HepG2 (cell line): Measurements from ENCODE around the gene RAC3. TPM values are rescaled to one million over a fixed set of nuclear protein-coding genes. Genes with fewer than 3 reads are reported as not detected.

Source experiments
- ARHGAP35 ChIP-seq: sonication (generic); formaldehyde crosslinking; IDR thresholded peaks from 2 replicates; pipeline ENCODE4 v1.9.0; 2022; ENCODE audit warnings: mild to moderate bottlenecking, inconsistent platforms, moderate library complexity, missing genetic modification reagents, borderline replicate concordance
- ASH2L ChIP-seq: fragments of 300-600, 200-600 bp; sonication (generic); IDR thresholded peaks from 2 replicates; pipeline ENCODE4 v1.7.0; 2017; ENCODE audit warnings: low read depth, mild to moderate bottlenecking, moderate library complexity, mixed read lengths, low read length; ENCODE audit not compliant: insufficient read length
- ATAD3A ChIP-seq: sonication (generic); formaldehyde crosslinking; IDR thresholded peaks from 2 replicates; pipeline ENCODE4 v1.4.0; 2020; ENCODE audit warnings: missing genetic modification reagents
- CBFB ChIP-seq: sonication (generic); formaldehyde crosslinking; IDR thresholded peaks from 2 replicates; pipeline ENCODE4 v1.4.0; 2020; ENCODE audit warnings: missing genetic modification reagents
- DDIT3 ChIP-seq: sonication (generic); formaldehyde crosslinking; IDR thresholded peaks from 2 replicates; pipeline ENCODE4 v1.4.0; 2020; ENCODE audit warnings: mild to moderate bottlenecking, missing genetic modification reagents
- EEA1 ChIP-seq: sonication (generic); formaldehyde crosslinking; IDR thresholded peaks from 2 replicates; pipeline ENCODE4 v1.5.1; 2020; ENCODE audit warnings: mild to moderate bottlenecking, missing genetic modification reagents, borderline replicate concordance
- FOXA3 ChIP-seq: IDR thresholded peaks from 2 replicates; pipeline ENCODE4 v1.6.1; 2016; ENCODE audit warnings: missing genetic modification reagents, missing compliant biosample characterization
- HNF4A ChIP-seq: sonication (generic); formaldehyde crosslinking; IDR thresholded peaks from 2 replicates; pipeline ENCODE4 v1.4.0; 2020; ENCODE audit warnings: missing genetic modification reagents
- MAFF ChIP-seq: IDR thresholded peaks from 2 replicates; pipeline ENCODE4 v1.6.1; 2011; ENCODE audit warnings: low read depth, low read length, improper control_type of control experiment
- MED8 ChIP-seq: sonication (generic); formaldehyde crosslinking; IDR thresholded peaks from 2 replicates; pipeline ENCODE4 v1.8.1; 2023; ENCODE audit warnings: mild to moderate bottlenecking, missing genetic modification reagents; ENCODE audit not compliant: insufficient replicate concordance
- MLXIP ChIP-seq: sonication (generic); formaldehyde crosslinking; IDR thresholded peaks from 2 replicates; pipeline ENCODE4 v1.9.0; 2021; ENCODE audit warnings: missing genetic modification reagents, borderline replicate concordance
- MXD3 ChIP-seq: IDR thresholded peaks from 2 replicates; pipeline ENCODE4 v1.6.1; 2016; ENCODE audit warnings: mild to moderate bottlenecking, missing biosample characterization, missing genetic modification reagents
- PAWR ChIP-seq: sonication (generic); formaldehyde crosslinking; IDR thresholded peaks from 2 replicates; pipeline ENCODE4 v1.4.0; 2020; ENCODE audit warnings: missing genetic modification reagents, mild to moderate bottlenecking, borderline replicate concordance
- PHF8 ChIP-seq: sonication (generic); formaldehyde crosslinking; IDR thresholded peaks from 2 replicates; pipeline ENCODE4 v1.5.0; 2020; ENCODE audit warnings: missing genetic modification reagents
- RAD51 ChIP-seq: fragments of 450-650 bp; IDR thresholded peaks from 2 replicates; pipeline ENCODE4 v1.6.1; 2016; ENCODE audit warnings: borderline replicate concordance
- RARG ChIP-seq: sonication (generic); formaldehyde crosslinking; IDR thresholded peaks from 2 replicates; pipeline ENCODE4 v1.4.0; 2020; ENCODE audit warnings: low read depth, mild to moderate bottlenecking, missing genetic modification reagents
- RCOR2 ChIP-seq: IDR thresholded peaks from 2 replicates; pipeline ENCODE4 v1.6.1; 2016; ENCODE audit warnings: missing biosample characterization, missing genetic modification reagents
- SIX4 ChIP-seq: sonication (generic); formaldehyde crosslinking; IDR thresholded peaks from 2 replicates; pipeline ENCODE4 v1.4.0; 2020; ENCODE audit warnings: missing genetic modification reagents
- SMYD3 ChIP-seq: sonication (generic); formaldehyde crosslinking; IDR thresholded peaks from 2 replicates; pipeline ENCODE4 v1.8.1; 2023; ENCODE audit warnings: mild to moderate bottlenecking, missing genetic modification reagents
- TCF12 ChIP-seq, 2 experiments: fragments of 450-650 bp in 1 of 2; sonication (generic) in 1 of 2; formaldehyde crosslinking in 1 of 2; IDR thresholded peaks; 2 replicates each; pipeline versions ENCODE4 v1.6.1 to v1.8.0; 2017 to 2022; ENCODE audit warnings: antibody characterized with exemption in 1 of 2, mild to moderate bottlenecking in 1 of 2, missing genetic modification reagents in 1 of 2, moderate library complexity in 1 of 2
- ZNF225 ChIP-seq: sonication (generic); formaldehyde crosslinking; IDR thresholded peaks from 2 replicates; pipeline ENCODE4 v1.4.0; 2020; ENCODE audit warnings: mild to moderate bottlenecking, missing genetic modification reagents
- ZNF251 ChIP-seq: sonication (generic); formaldehyde crosslinking; IDR thresholded peaks from 2 replicates; pipeline ENCODE4 v1.9.0; 2021; ENCODE audit warnings: mild to moderate bottlenecking, missing genetic modification reagents
- ZNF430 ChIP-seq: sonication (generic); formaldehyde crosslinking; IDR thresholded peaks from 2 replicates; pipeline ENCODE4 v1.9.0; 2021; ENCODE audit warnings: mild to moderate bottlenecking, missing genetic modification reagents
- ZNF460 ChIP-seq: sonication (generic); formaldehyde crosslinking; IDR thresholded peaks from 2 replicates; pipeline ENCODE4 v1.5.1; 2020; ENCODE audit warnings: missing genetic modification reagents, mild to moderate bottlenecking, borderline replicate concordance
- ZNF720 ChIP-seq: sonication (generic); formaldehyde crosslinking; IDR thresholded peaks from 2 replicates; pipeline ENCODE4 v1.4.0; 2020; ENCODE audit warnings: missing genetic modification reagents
- ZNF746 ChIP-seq: sonication (generic); formaldehyde crosslinking; IDR thresholded peaks from 2 replicates; pipeline ENCODE4 v1.8.0; 2022; ENCODE audit warnings: mild to moderate bottlenecking, missing genetic modification reagents
- ZNF788 ChIP-seq: sonication (generic); formaldehyde crosslinking; IDR thresholded peaks from 2 replicates; pipeline ENCODE4 v1.5.0; 2020; ENCODE audit warnings: mild to moderate bottlenecking, missing genetic modification reagents, borderline replicate concordance
- polyA plus RNA-seq, 8 experiments: library from polyadenylated mRNA; depleted of rRNA in 3 of 8; stranded (reverse) in 7 of 8; unstranded in 1 of 8; fragments of >200 nt; fragmentation: Illumina TruSeq in 4 of 8; extraction: Trizol in 4 of 8; gene quantifications; 2 replicates each; pipeline versions ENCODE4 v1.2.1 to v1.2.3, GENCODE V29; 2011 to 2016; ENCODE audit warnings: low read depth in 4 of 8, missing spikeins in 1 of 8, mixed read lengths in 1 of 8; ENCODE audit not compliant: insufficient read depth in 1 of 8
- total RNA-seq, 5 experiments: library from RNA; depleted of rRNA; stranded (reverse); fragments of >200 nt; fragmentation: Illumina TruSeq; extraction: Trizol; gene quantifications; 2 replicates each; pipeline ENCODE4 v1.2.3, GENCODE V29; 2016; ENCODE audit warnings: low read depth in 1 of 5

The RAC3 gene
- total and polyA plus RNA-seq, 2 of the 13 experiments (the other 11 are each of a cell fraction or from before 2014, with no cell fraction given) = 10.5 to 21.3 TPM

- TF ChIP-seq ATAD3A (CRISPR knock-in tag) = no peak
- TF ChIP-seq PAWR = no peak
- TF ChIP-seq MLXIP (CRISPR knock-in tag) = peak; percentile 19; the same call in 1 of the 2 replicates
- TF ChIP-seq RAD51 = no peak
- no peak for TF ChIP-seq SIX4 (CRISPR knock-in tag)
- TF ChIP-seq HNF4A = peak; percentile 21; the same call in 1 of the 2 replicates
- peak; percentile 43; the same call in 1 of the 2 replicates for TF ChIP-seq FOXA3
- peak; percentile 71 for TF ChIP-seq MED8 (CRISPR knock-in tag)
- no peak for TF ChIP-seq RCOR2 (CRISPR knock-in tag)
- no peak for TF ChIP-seq RARG
- peak; percentile 61 for TF ChIP-seq ASH2L
- TF ChIP-seq ZNF746 (CRISPR knock-in tag) = peak; percentile 97
- no peak for TF ChIP-seq ZNF430 (CRISPR knock-in tag)
- TF ChIP-seq PHF8 (CRISPR knock-in tag) = no peak
- no peak for TF ChIP-seq ZNF251 (CRISPR knock-in tag)
- TF ChIP-seq MAFF = no peak
- TF ChIP-seq TCF12 (IDR thresholded peaks at IDR 0.05) = no peak
- peak; percentile 40; the same call in 1 of the 2 replicates for TF ChIP-seq TCF12 (CRISPR knock-in tag; IDR thresholded peaks at IDR 0.05)
- TF ChIP-seq ARHGAP35 = no peak
- TF ChIP-seq CBFB (CRISPR knock-in tag) = no peak
- TF ChIP-seq SMYD3 (CRISPR knock-in tag) = no peak
- TF ChIP-seq EEA1 (CRISPR knock-in tag) = no peak
- TF ChIP-seq ZNF460 (CRISPR knock-in tag) = no peak
- no peak for TF ChIP-seq ZNF720
- no peak for TF ChIP-seq MXD3 (CRISPR knock-in tag)
- TF ChIP-seq ZNF788 (CRISPR knock-in tag) = peak; percentile 13; the same call in 1 of the 2 replicates
- no peak for TF ChIP-seq ZNF225 (CRISPR knock-in tag)
- no peak for TF ChIP-seq DDIT3 (CRISPR knock-in tag)
Measured at GRCh38 chr17:82015311-82015971, 16.0 kb upstream of the RAC3 start (continued).
